Embryonic facial prominence (tissue), 1 donor: ENCODE measurements around the gene RXFP2.
A peak's percentile ranks its signal among the peaks of the same experiment; 100 is the strongest.

ENCODE experiments used
- DNase-seq: peaks from one replicate; pipeline ENCODE4 v3.0.0-alpha.2; 2016; ENCODE audit errors: extremely low spot score

RXFP2 gene

DNA sequence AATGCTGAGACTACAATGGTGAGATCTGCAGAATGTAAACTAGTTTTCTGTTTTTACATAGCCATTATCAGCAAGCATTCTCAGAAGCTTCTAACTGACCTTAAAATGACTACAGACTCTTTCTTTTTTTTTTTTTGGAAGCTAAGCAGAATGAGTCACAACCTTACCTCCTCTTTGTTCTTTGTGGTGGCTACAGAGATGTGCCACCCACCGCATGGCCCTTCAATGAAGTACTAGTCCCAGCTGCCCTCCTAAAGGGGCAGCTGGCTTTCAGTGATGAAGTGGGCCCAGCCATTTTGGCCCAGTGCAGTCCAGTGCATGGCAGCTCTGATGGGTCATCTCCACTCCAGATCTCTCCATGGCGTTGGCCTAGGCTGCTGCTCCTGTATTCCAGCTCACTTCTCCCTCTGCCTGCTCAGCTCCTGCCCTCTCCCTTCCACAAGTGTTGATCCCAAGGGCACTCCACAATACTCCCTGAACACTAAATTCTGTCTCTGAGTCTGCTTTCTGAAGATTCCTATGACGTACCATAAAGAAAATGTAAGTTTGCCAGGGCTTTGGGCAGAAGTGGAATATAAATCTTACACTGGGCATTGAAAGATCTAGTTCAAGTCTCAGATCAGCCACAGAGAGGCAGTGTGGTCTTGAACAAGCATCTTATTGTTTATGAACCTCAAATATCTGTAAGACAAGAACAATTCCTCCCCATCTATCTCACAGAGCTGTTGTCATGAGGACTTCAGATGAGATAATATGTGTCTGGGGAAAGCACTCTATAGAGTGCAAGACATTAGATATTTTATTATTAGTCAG is 85.6 kb downstream of the RXFP2 start:
- no peak for DNase-seq

DNA sequence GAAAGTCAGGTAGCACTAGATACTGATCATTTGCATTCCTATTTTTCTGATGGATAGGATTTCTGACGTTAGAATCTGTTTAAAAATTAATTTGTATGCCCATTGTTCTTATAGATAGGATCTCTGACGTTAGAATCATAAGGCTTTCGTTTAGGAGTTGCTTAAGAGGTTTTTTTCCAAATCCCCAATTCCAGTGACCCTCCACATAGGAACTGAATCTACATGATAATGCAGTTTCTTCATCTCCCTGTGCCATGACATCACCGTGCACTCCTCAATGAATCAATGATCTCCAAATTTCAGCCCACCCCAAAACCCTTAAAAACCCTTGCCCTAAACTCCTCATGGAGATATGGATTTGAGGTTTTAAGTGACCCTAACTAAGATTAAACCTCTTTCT is 87.2 kb downstream of the RXFP2 start:
- DNase-seq, result no peak

DNA sequence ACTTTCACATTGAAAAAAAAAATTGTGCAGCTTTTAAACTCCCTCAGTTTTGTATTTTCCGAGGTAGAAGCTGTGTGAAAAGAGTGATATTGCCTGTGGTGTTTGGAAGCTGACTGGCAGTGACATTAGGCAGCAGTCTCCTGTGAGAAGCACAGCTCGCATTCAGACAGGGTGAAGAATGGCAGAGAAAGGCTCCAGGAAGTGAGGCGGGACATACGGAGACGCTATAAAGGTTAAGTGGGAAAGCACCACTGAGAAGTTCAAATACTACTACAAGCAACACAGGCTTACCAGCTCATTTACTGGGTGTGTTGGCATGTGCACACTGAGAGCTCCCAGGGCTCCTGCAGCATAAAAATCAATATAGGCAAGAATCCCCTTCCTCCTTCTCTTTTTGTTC is 88.4 kb downstream of the RXFP2 start:
- DNase-seq, result no peak

DNA sequence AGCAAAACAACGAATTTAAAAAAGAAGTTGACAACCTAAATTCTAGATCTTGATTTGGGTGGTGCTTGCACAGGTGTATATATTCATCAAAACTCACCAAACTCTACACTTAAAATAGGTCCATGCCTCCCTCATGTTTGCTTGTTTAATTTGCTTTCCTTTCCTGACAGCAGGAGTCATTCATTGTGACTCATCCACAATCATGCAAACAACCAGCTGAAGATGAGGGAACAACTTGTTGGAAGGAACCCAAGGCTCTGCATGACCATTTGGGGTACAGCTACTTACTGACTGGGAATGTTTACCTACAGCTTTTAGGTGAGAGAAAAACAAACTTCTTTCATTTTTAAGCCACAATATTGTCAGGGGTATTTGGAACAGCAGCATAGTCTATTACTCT is 96.6 kb downstream of the RXFP2 start:
- no peak for DNase-seq

DNA sequence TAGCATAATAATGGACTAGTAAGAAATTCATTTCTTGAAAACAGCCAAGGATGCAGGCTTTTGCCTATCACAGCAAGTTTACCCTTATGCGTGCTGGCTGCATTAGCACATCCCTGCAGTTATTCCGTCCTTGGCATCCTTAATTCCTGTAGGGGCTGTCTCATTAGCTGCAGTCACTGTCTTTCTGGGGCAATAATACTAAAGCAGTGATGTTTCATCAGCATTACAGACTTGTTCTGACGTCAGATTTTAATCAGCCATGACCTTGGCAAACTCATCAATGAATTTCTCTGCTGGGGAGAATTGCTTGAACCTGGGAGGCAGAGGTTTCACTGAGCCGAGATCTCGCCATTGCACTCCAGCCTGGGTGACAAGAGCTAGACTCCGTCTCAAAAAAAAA is 103.7 kb downstream of the RXFP2 start:
- no peak for DNase-seq

DNA sequence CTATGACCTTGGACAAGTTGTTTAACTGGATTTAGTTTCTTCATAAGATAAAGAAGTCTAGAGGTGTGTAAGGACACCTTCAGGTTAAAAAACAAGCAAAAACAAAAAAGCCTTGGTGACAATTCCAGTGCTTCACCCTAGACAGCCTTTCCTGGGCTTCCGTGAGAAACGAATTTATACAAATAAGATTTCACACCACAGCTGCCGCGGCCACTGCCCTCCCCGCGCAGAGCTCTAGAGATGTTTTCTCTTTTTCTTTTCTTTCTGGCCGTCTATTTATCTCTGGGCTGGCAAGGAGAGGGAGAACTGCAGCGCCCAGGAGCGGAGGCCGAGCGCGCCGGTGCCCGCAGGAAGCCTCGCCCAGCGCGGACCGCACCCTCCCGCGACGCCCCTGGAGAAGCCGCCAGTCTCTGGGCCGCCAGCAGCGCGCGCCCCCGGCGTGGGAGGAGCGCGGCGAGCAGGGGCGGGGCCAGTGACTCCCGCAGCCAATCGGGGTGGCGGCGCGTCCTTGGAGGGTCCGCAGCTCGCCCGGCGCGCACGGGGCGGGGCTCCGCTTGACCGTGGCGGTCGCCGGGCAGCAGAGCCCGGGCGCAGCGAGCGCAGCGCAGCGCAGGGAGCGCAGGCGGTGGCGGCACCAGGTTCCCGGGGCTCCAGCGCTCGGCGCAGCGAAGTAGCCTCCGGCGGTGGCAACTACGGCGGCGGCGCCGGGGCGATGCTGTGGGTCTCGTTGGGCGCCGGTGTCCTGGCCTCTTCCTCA is 107.0 kb downstream of the RXFP2 start:
- DNase-seq, result peak; percentile 55

DNA sequence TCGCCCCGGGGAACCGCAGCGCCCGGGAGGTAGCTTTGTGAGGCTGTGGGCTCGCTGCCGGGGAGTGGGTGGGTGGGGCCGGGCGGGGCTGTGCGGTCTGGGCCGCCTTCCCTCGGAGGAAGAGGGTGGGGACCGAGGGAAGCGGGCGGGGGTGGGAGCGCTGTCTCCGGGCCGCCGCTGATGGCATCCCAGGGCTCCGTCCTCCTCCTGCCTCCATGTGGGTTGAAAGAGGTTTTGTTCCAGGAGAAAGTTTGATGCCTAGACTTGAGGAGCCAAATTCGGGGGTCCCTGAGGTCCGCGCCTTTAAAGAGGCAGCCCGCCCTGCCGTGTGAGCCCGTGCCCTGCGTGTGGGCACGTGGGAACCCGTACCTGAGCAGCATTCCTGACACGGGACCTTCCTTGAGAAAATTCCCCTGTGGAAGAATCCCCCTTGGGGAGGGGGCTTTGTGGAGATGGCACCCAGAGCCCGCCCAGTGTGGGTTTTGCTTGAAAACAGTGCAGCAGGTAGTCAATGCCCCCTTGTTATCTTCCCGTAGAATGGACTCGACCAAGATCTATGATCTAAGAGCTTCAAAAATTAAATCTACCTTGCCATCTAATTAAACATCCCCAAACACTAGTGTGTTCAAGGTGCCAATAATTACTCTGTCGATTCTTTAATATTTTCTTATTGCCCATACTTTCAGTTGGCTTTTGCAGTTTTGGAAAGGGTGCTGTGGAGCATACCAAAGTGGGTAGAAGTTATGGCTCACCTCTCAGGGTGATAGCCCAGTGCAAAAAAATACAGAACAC is 107.8 kb downstream of the RXFP2 start:
- DNase-seq, result no peak

DNA sequence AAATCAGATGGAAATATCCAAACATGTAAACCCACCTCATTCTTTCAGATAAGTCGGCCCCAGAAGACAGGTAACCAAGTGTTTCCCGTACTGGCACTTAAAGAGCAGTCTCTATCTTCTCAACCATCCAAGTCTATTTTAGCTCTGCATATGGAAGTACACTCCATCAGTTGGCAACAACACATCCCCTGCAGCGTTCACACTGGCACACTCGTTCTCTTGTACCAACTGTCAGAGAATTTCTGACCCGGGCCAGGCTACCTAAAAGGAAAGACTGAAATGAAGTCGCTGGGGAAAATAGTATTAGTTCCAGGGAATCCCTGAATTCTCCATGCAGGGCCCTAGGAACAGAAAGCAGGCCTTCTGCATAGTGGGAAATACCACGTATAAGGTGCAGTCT is 109.3 kb downstream of the RXFP2 start:
- no peak for DNase-seq

DNA sequence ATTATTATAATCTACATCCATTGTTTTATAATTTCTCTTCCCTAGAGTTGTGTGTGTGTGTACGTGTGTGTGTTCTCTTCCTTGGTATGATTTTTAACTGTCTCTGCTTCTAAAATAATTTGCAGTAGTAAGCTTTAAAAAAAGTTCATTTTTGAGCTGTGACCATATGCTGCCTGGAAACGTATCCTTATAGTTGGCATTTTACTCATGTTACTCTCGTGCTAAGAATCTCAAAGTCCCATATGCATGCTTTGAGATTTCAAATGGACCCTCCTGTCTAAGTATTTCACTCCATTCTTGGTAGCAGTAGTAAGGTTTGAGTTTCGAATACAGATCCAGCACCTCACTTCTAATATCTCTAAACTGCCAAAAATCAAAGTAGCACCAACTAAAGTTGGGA is 109.9 kb downstream of the RXFP2 start:
- no peak for DNase-seq

DNA sequence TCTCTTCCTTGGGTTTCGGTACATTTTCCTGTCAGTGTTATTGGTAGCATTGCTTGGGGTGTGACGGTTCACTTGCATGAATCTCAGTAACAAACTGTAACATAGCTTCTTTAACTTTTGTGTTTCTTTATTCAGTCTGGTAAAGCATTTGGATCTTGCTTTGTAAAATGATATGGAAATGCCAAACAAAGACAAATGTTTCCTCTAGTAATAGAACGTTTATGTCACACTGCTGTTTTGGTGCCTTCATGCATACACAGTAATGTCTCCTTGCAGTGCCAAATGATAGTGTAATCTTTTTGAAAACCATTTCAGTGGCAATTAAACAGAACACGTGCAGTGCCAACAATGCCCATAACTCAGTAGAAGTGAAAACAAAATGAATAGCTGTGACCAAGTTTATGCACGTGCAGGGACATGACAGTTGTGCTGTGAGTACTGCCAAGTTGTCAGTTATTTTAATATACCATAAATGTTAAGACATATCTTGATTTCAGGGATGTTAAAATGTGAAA is 110.8 kb downstream of the RXFP2 start:
- no peak for DNase-seq

DNA sequence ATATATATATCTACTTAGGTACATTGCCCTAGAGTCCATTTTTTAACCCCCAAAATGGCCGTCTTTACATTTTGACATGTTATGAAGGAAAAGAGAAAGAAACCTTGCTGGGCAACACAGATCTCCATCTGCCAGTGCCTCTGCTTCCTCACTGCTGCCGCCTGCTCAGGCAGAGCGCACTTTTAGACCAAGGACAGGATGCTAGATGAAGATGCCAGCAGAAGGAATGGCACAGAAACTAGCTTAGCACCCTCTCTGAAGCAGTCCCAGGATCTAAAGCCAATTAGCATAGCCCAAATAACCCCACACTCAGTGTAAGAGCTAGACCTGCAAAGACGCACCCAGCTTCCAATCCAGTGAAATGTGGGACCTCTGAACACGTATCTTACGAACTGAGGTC is 111.9 kb downstream of the RXFP2 start:
- no peak for DNase-seq
